NCI-H2081 treated with DMSO at 0.1 percent for 48 hours (cell line): ENCODE data around the gene ELFN2.

ENCODE experiments used
- DNase-seq: peaks from one replicate; lab custom pipeline; 2025; lab: John Stamatoyannopoulos, UW

Gene ELFN2

DNA sequence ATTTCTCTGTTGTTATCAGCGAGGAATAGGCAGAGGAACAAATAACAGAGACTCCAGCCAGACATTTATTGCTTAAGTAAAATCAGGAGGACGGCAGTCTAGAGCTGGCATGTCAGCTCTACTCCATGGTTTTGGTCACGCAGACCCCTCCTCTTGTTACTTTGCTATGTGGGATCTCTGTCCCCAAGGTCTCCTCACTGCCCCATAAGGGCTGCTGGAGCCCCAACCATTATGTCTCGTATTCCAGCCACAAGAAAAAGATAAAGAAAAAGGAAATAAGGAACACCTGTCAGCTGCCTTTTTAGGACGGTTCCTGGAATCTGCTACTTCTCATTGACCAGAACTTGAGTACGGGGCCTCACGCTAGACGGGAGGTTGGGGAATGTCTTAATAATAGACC lies 70.4 kb downstream of the ELFN2 start:
- DNase-seq, result no peak

DNA sequence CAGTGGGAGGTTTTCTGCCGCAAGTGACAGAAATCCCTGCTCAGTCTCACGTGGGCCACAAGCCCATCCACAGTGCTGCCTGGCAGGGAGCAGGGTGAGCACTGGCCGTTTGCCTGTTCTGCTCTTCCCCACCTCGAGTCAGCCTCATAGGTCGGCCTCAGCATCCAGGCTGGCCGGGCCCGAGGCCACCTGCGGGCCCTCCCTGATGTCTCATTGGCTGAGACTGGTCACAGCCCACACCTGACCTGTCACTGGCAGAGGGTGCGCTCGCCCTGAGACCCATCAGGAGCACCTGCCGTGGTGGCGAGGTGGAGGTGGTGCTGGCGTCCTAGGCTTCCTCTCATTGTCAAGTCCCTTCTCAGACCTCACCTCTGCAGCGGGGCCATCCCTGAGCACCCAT lies 72.1 kb downstream of the ELFN2 start:
- no peak for DNase-seq

DNA sequence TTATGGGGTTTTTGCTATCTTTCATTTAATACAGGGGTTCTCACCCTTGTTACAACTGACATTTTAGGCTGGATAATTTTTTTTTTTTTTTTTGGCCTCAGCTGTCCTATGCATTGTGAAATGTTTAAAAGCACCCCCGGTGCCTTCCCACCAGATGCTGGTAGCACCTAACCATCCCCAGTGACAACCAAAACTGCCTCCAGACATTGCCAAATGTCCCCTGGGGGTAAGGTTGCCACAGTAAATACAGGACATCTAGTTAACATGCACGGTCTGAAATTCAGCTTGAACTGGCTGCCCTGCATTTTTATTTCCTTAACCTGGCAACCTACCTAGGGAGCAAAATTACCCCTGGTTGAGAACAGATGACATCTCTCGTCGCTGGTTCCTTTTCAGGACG lies 72.6 kb downstream of the ELFN2 start:
- DNase-seq, result no peak

DNA sequence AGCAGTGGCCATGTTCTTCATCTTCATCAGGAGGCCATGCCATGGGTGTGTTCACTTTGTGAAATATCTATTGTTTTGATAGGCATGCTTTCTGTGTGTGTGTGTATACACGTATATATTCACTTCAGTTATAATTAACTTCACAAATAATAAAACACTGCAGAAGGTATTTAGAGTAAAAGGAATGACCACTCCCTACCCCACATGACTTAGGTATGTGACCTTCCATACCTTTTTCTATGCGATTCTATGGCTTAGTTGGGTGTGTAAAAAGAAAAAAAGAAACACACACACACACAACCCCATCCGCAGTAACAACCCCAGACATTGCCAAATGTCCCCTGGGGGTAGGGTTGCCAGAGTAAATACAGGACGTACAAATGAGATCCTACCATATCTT lies 73.0 kb downstream of the ELFN2 start:
- no peak for DNase-seq

DNA sequence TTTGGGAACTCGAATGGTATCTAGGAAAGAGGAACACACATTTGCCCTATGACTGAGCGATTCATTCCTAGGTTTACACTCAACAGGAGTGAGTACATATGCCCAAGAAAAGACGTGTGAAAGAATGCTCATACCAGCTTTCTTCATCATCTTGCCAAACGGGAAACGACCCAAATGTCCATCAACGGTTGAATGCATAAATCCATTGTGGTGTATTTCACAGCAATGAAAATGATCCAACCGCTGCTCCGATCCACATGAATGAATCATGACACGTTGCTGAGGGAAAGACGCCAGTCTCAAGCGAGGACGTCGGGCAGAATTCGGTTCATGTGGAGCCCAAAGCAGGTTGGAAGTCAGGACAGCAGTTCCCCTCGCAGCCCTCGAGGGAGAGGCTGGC lies 73.4 kb downstream of the ELFN2 start:
- no peak for DNase-seq

DNA sequence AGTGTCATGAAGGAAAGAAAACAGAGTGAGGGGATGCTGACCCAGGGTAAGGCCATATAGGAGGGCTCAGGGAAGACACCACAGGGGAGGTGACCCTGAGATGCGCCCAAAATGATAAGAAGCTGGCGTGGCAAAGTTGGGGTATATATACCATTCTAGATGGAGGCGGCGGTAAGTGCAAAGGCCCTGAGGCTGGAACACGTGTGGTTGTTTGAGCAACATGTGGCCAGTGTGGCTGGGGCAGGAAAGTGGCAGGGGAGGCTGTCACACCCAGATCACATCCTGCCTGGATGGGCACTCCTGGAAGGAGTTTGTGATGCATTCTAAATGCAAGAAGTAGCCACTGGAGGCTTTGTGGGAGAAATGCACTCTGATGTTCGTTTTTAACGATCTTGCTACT lies 74.8 kb downstream of the ELFN2 start:
- DNase-seq, result no peak

DNA sequence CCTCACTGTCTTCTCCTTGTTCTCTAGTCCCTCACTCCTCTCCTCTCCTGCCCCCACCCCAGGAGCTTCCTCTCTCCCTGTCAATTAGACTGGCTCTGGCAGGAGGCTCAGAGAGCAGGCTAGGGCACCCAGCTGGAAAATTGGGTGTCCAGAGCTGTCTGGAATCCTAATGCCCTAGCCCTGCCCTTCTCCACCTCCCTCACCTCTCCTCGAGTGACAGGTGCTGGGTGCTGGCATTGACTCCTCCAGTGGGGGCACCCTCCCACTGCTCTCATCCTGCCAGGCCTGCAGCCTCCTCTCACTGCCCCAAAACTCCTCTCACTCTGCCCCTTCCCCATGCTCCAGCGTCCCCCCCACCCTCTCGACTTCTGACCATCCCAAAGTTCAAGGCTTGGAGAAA lies 76.0 kb downstream of the ELFN2 start:
- DNase-seq, result no peak

DNA sequence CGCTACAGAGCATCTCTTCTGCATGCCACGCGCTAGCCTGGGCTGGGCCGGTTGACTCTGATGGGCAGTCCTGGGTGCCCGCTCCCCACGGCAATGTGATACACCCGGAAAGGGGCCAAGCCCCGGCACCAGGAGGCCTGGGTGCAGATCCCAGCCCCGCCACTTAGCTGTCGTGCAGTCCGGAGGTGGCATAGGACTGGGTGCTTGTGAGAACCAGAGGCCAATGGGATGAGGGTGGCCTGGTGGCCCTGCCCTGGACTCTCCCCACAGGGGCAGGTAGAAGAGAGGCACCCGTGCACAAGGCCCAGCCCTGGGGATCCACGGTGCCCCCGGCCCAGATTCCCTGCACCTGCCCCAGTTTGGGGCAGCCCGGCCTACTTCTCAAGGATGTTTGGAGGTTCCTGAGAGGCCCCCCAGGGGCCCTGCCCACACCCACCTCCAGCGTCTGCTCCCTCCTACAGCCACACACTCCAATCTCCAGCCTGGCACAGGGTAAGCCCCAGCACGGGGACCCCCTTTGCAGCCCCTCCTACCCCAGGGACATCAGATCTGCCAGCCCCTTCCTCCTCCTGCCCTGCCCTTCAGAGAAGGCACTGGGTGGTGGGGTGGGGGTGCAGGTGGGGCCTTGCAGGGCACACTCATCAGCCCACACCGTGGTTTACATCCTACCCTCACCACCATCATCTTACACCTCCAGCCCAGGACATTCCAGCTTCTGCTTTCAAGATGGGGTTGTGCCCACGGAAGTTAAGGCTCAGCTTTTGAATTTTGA lies 78.0 kb downstream of the ELFN2 start:
- no peak for DNase-seq

DNA sequence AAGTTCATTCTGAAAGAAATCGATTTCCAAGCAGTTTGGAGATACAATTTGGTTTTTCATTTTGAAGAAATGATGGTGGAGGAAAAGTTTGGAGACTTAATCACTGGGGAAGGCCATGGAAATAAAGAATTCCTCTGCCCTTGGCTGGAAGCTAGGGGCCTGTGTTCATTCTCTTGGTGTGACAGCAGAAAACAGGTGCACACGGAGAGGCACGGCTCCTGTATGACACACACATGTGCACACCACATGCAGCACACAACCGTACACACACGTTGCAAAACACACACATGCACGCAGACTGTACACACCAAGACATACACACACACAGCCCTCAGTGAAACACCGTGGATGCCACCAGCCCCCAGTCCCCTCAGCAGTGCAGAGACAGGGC lies 80.8 kb downstream of the ELFN2 start:
- no peak for DNase-seq

DNA sequence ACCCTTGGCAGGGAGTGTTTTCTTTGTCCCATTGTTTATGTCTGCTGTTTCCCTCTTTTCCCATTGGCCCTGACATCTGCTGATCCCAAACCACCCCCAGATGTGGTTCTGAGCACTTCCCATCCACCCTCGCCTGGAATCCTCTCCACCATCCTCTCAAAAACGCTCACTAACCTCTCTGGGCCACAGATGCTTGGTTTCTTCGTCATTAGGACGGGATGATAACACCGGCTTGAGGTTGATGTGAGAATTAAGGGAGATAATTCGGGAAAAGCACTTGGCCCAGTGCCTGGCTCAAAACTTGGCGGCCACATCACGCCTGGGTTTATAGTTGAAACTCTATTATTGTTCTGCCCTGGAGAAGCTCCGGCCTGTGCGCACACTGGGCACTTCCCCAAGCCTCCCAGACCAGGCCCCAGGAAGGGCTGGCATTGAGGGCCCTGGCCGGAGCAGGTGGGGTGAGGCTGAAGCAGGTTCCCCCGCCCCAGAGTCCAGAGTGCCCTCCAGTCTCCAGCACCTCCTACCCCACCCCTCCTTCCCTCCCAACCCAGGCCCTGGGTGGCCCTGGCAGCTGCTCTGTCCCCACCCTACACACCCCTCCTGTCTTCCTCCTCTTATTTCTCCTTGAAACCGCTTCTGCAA lies 81.3 kb downstream of the ELFN2 start:
- DNase-seq, result no peak

DNA sequence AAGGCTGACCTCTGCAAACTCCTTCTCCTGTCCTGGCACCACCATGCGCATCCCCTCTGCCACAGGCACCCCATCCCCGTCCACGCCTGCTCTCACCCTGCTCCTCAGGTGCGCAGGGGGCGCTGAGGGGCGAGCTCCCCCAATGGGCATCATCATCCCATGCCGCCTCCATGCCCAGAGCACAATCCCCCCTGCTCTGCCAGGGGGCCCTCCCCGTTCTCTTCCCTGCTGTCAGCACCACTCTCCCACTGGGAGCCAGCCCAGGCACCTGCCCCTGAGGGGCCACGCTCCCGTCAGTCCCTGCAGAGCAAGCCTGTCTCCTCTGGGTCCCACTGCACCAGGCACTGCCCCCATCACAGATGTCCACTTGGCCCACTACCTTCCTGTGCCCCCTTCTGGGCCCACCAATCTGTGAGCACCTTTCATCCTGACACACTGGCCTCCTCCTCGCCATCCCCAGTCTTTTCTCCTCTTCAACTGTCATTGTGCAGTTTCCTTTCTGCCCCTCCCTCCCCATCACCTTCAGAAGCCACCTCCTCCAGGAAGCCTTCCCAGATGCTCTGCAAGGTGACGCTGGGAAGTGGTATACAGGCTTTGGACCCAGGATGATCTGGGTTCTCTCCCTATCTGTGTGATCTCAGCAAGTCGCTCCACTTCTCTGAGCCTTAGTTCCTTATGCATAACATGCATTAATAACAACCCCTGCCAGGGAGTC lies 82.4 kb downstream of the ELFN2 start:
- DNase-seq, result no peak

DNA sequence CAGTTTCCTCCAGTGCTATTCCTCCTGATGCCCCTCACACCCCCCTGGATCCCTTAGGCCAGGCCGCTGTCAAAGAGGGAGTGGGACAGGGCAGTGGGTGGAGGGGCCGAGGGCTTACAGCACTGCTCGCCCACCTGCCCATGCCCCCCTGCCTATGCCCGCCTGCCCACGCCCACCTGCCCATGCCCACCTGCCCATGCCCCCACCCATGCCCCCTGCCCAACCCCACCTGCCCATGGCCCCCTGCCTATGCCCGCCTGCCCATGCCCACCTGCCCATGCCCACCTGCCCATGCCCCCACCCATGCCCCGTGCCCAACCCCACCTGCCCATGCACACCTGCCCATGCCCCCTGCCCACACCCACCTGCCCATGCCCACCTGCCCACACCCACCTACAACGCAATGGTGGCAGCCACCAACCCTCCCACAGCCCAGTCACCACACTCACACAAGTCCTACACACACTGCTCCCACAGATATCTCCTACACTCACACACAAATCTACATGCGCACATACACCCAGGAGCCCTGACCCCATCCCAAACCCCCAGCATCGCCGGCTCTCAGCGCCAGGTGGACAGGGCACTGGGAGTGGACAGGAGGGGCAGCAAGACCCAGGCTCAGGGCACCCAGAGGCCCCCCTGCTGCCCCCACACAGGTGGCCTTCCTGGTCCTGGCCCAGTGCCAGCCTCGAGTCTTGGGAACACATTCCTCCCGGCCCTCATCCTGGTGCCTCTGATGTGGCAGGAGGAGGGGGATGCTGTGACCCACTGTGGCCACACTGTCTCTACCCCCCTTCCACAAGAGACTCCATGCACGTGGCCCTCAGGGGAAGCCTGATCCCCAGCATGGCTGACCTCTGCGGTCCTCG lies 83.2 kb downstream of the ELFN2 start:
- no peak for DNase-seq

DNA sequence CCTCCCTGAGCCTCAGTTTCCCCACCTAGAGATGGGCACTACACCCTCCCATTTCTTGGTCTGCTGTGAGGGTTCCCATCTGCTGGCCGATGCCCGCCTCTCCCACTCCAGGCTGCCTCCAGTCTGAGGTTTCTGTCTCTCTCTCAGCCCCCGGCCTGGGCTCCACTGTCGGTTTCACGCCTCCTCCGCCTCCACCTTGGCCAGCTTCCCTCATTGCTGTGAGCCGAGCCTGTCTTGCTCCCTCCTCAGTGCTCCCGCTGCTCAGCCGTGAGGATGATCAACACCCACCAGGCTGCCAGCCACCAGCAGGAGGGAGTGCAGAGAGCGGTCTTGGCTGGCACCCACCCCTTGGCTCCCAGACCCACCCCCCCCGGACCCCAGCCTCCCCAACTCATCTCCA lies 83.9 kb downstream of the ELFN2 start:
- DNase-seq, result no peak

DNA sequence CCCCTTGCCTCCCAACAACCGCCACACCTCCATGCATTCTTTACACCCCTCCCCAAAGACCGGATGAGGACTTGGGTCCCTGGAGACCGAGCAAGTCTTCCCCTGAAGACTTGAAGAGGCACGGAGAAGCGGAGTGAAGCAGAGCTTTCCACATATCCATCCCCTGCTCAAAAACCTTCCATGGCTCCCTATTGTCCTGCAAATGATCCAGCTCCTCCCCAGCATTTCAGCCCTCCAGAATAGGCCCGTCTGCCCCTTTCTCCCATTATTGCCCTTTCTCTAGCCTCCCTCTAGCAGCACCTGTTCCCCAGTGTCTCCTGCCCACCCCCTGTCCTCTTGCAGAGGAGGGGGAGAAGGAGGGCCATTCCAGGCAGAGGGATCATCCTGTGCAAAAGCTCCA lies 85.2 kb downstream of the ELFN2 start:
- no peak for DNase-seq

DNA sequence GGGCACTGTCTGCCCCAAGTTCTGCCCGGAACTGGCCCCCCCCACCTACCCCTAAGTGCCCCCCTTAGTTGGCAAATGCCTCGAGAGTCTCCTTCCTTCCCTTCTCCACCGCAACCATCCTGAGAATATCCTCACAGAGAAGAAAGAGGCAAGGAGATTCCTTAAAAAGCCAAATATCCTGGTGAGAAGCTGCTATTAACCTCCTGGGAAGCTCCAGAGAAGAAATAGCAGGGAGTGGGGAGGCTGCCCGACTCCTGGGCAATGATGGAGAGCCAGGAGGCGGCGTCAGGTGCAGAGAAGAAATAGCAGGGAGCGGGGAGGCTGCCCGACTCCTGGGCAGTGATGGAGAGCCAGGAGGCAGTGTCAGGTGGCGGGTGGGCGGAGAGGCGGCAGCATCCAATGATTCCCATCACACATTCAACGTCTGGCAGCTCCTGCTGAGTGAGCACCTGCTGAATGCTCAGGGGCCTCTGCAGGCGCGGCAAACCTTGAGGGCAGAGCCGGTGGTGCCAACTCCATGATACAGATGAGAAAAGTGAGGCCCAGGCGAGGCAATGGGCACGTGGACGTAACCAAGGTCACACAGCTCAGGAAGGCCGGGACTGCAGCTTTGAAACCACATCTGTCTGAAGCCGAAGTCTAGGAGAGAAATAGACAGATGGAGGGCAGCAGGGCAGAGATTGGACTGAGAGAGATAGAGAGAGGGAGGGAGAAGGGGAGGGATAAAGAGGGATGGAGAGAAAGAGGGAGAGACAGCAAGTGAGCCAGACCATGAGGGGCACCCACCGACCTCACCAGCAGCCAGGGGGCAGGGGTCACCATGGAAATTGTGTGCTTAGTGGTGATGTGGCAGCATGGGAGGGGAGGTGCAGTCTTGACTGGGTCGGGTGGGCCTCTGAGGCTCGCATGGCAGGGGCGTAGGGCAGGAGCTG lies 86.7 kb downstream of the ELFN2 start:
- peak; percentile 41 for DNase-seq

DNA sequence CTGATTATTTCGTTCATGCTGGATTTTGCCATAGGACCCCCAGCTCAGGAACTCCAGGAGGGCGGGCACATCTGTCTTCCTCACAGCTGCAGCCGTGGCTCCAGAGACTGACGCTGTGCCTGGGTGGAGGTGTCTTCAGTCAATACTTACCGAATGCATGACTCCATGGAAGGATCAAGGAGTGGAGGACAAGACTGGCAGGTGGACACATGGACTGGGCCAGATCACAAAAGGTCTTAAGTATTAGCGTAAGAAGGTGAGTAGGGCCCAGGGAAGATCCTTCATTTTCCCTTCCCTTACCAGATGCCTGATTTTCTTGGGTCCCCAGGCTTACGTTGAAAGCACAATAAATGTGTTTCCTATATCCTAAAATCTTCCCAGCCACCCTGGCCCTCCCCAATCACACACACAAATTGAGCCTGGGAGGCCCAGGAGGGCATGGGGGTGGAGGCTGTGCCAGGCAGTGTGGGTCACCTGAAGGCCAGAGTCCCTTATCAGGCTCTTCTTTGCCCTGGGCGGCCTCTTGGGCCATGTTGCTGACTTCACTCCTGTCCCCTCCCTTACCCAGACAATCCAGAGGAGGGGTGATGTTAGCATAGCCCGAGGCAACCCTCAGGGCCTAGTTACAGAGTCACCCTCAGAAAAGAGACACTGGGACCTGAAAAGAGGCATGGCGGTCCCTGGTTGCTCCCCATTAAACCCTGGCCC lies 88.6 kb downstream of the ELFN2 start:
- no peak for DNase-seq

DNA sequence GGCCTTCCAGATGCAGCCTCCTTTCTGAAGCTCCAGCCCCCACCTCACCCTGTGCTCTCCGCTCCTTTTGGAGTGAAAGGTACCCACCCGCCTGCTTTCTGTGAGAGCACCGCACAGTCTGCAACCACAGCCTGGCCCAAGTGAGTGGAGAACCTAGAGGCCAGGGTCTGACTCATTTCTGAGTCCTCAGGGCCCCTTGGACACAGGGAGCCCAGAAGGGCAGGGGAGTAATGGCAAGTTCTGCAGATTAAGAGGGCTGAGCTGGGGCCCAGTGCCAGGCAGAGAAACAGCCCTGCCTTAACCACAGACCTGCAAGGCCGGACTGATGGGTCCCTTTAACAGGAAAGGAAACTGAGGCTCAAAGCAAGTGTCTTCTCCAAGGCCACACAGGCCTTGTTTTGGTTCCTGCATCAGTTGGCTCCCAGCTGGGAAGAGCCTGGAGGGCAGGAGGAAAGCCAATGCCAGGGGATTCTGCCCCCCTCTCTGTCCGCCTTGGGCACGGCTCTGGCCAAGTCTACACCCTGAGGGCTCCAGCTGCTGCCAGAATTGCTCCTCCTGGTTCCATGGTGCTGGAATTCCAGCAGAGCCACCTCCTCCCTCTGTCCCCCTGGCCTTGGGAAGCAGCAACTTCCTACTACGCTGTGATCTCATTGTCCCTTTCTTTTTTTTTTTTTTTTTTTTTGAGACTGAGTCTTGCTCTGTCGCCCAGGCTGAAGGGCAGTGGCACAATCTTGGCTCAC lies 89.9 kb downstream of the ELFN2 start:
- DNase-seq, result no peak

DNA sequence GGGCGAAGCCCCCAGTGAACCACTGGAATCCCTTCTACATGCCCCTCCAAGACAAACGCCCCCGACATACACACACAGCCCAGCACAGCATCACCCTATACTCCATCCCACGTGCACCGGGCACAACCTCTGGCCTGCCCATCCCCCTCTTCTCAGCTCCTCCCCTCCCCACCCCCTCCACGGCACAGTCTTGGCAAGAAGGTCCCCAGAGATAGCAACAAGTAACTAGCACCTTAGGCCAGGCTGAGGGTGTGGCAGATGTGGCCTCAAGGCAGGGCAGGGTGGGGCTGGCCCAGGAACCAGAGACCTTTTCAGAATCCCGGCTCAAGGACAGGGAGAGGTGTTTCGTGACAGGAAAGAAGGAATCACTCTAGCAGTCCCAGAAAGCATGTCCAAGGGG lies 90.7 kb downstream of the ELFN2 start:
- DNase-seq, result no peak

DNA sequence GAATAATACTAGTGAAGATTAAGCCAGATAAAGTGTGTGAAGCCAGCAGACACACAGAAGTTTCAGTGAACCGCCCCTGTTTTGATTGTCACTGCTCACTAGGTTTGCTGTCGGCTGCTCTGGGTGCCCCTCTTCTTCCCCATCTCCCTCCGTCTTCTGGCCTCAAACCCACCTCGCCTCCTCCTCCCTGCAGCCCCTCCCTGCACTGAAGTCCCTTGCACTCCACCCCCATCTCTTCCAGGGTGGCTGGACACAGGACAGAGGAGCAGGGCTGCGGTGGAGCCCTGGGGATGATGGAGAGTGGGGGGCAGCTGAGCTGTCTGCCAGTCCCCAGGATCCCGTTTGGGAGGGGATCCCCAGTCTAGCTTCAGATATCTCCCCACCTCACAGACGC lies 91.5 kb downstream of the ELFN2 start:
- DNase-seq, result no peak
